GOT3 (cell line): ENCODE measurements around the gene RHEX.
"Not testable (repeated sequence)": the region's sequence is repeated elsewhere in the genome, so short reads cannot be mapped to it uniquely, and the experiment has no call there.

Experiments used
- DNase-seq: peaks from one replicate; lab custom pipeline; 2025; ENCODE audit warnings: mixed read lengths; lab: John Stamatoyannopoulos, UW

Gene RHEX

DNA sequence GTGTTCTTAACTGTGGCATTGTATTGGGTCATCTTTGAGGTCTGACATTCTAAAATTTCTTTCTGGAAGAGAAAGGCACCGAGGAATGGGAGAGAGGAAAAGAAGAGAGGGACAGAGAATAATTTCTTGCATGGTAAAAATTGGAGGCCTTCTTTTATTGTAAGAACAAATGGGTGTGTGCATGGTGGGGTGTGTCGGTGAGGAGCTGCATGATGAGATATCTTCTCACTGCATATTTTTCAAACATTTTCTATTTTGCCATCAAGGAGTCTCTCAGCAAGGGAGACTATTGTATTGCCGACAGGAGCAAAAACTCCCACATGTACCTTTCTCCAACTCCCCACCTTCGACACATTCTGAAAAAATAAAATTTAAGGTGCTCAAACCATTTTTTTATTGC, 22.8 kb upstream of the RHEX start:
- DNase-seq: no peak

DNA sequence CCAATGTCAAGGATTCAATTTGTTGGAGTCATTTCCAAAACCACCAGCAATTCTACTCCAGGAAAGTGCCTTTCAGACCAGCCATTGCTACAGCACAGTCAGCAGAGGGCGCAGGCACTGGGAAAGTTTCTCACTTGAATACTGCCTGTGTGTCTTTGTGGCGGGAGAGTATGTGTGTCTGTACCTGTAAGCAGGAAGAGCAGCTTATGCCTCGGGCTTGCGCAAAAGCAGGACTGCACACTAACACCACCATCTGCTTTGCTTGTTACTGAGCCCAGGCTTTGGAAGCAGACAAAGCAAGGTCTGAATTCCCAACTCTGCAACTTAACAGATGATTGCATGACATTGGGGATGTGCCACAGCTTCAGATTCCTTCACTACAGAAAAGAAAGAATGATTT, 22.3 kb upstream of the RHEX start:
- no peak for DNase-seq

DNA sequence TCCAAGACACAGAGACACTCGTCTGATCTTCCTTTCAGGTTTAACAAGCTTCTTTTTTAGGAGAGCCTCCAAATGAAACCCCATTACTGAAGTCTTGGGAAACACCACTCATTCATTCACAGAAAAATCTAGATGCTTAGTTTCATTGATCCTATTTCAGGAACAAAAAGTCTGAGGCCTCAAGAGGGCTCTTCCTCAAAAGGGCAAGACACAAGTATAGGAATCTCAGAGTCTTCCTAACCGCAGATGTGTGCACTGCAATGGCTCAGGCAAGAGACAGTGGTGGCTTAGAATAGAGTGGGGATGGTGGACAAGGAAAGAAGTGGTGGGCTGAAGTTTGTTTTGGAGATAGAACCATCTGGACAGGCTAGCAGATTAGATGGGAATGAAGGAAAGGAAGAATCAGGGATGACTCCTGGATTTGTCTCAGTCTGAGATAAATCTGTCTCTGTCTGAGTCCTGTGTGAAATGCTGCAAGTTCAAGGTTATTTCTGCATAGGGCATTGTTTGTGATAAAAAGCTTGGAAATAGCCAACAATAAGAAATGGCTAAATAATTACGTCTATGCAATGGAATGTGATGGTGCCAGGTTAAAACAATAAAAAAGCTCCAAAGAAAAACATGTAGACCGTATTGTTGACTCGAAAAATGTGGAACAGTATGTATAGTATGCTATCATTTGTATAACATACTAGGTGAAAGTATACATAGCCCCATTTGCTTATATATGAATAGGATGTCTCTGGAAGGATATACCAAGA, 20.4 kb upstream of the RHEX start:
- DNase-seq: no peak

DNA sequence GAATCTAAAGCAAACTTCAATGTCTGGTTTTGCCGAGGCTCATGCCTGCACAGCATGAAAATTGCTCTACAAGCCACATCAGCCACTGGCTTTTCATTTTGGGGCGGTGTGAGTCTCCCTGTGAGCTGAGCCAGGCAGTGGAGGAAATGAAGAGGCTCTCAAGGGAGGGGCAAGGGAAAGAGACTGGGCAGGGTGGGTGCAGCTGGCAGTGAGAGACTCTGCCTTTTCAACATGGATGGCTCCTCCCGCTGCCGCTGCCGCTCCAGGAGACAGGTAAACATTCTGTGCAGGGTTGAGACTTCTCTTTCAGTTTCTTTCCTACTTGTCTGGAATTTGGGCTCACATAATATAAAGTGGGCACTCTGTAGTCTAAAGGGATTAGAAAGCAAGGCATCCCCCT, 17.9 kb upstream of the RHEX start:
- DNase-seq: no peak

DNA sequence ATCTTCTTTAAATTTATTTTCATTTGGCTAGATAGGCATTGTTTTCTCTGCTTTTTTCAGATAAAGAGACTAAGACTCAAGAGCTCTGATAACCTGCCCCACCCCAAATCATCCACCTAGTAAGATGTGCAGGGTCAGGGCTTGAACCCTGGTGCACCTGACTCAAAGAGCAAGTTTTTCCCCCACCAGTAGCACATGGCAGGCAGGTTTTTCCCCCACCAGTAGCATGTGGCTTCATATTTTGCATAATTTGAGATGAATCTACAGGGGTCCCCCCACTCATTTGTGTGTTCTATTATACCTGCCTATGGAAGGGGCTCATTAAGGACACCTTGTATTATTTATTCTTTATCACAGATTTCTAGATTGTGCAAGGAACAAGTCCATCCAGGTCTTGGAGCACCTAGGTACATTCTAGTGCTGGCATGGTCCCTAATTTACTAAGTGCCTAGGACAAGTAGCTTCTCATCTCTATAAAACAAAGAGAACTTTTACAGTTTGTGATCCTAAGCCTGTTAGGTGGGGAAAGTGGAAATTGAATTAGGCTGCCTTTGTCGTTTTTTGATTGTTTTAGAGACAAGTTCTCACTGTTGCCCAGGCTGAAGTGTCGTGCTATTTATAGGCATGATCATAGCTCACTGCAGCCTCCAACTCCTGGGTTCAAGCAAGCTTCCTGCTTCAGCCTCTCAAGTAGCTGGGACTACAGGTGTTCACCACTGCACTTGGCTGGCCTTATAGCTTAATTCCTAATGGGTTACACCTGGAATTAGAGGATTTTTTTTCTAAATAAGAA, 16.1 kb upstream of the RHEX start:
- DNase-seq: no peak

DNA sequence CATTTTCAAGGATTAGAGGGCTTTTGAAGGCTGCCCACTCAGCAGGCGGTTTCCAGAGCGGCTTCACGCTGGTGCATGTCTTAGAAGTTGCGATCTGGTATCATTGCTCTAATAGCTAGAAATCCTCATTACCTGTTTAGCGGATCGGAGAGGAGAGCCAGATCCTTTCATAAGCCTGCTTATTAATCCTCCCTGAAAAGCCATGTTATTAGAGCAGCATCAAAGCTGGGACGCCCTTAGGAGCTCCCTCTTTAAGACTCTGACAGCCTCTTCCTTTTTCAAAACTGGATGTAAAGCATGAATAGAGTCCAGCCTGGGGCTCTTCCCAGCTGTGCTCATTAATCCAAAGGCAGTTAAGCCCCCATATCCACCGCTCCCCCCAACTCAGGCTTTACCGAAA, 15.4 kb upstream of the RHEX start:
- DNase-seq: no peak

DNA sequence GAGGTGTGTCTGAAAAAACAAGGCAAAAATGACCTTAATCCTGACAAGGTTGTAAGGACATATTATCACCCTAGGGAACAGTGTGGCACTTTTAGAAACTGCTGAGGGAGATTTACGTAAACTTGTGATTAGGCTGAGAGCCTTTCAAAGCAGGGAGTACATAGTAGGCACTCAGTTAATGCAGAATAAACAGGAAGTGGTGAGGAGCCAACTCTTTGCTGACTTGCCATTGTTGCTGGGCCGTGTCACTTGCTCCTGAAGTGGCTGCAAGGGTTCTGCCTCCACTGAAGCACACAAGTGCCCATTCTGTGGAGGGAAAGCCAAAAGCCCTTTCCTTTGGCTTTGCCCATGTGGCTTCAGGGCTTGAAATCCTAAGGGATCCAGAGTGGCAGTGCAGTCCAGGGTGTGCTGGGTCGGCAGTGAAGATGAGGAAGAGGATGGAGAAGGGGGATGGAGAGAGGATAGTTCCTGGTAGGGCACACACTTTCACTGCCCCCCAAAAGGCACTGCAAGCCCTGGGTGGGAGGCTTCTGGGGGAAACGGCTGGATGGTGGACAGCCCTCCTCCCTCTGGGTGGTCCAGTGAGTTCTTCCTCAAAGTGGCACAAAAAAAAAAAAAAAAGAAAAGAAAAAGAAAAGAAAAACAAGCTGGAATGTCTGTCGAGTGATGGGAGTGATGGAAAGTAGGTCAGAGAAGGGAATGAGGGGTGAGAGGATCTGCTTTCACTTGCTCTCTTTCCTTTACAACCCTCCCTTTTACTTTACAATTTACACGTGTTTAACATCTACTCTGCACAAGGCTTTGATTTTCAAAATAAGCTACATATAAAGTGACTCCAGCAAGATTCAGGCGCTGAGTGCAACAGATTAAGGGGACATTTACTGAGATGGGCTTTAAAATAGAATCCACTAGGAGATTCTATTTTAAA, 13.7 kb upstream of the RHEX start:
- DNase-seq: no peak

DNA sequence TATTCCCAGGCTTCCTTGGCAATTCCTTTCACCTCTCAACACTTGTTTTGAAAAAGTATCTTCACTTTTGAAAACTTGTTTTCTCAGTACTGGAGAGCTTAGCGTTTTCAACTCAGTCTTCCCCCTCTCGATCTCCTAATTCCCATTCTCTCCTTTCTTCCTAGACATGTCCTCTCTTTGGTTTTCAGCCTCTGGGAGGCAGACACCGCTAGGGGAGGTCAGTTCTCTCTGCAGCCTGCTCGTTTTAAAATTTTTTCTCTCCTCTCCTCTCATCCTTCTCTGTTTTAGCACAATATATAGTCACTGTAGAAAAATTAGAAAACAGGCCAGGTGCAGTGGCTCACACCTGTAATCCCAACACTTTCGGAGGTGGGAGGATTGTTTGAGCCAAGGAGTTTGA, 12.6 kb upstream of the RHEX start:
- DNase-seq: no peak

DNA sequence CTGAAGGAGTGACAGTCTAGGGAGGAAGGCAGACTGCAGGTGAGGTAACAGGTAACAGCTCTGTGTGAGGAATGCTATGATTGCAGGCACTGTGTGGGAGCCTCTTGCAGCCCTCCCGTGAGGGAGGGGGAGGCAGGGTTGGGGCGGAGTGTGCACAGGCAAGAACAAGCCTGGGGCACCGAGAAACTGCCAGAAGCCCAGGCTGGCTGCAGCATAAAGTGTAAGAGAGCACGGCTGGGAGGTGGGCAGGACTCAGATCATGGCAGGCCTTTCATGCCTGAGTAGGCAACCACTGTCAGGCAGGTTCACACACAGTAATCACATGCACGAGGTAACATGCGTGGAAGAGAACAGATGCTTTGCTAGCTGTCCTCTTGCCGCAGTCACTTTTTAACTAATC, 11.3 kb upstream of the RHEX start:
- DNase-seq: no peak

DNA sequence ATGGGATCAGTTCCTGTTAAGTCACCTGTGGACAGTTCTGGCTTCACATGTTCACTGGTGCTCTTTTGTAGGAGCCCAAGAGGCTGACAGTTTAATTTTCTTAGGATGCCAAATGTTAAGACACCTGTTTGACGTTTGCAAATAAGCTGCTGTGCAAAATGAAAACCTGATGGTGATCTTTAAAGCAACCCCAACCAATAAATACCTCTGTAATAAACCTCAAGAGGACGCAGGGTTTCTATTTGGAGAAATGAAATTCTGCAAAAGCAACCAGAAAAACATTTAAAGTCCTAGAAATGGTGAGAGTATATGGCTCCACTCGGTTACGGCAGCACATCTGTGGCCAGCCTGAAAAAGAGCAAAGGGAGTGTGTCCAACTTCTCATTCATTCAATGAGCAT, 5.7 kb upstream of the RHEX start:
- no peak for DNase-seq

DNA sequence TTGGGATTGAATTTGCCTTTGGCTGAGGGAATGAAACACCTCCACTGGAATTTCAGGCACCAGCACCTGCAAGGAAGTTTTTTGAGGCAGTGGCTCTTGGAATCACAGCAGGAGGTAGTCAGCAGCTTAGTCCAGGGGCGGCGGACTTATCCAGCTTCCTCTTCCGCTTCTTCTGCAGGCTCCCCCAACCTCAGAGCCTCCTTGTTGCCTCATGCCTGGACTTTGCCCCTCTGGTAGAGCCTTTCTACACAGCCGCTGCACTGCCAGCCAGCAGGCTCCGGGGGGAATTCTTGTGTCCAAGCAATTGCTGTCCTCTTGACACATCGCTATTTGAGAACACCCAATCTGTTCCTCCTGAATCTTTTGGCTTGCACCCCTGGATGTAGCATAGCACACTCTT, 4.4 kb upstream of the RHEX start:
- DNase-seq: no peak

DNA sequence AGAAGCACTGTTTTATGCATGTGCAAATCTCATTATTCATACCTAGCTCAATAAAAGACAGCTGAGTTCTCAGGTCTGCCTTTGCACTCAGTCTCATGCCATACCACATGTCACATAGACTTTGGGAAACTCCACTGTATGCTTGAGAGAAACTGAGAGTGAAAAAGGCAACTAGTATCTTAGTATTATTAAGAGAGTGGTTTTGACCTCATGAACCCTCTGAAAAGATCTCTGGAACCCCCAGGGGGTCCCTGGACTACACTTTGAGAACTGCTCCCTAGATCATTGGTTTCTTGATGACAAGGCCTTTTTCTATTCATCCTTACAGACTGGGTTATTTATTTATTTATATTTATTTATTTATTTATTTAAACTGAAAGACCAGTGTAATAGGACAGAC, 3.7 kb upstream of the RHEX start:
- DNase-seq: no peak

DNA sequence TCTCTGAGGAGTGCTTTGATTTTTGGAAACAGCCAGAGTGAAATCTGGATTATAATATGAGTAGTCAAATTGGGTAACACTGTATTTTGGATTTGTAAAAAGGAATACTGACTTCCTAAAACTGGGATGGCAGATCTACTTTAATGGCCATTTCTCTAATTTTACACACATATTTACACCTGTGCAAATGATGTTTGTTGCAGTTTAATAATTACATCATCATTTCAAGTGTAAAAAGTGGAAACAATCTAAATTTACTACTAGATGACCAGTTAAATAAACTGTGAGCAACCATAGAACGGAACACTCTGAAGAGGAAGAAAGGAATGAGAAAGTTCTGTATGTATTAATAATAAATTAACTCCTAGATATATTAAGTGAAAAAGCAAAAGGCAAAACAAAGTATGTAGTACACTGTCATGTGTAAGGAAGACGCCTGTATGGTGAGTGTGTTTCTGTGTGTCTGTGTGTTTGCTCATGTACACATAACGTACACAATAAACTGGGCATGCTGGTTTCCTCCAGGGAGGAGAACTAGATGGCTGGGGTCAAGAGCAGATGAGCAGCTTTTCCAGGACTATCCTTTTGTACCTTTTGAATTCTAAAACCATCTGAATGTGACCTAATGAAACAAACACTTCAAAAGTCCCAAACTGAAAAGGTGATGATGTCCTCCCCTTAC, 2.9 kb upstream of the RHEX start:
- DNase-seq: no peak

DNA sequence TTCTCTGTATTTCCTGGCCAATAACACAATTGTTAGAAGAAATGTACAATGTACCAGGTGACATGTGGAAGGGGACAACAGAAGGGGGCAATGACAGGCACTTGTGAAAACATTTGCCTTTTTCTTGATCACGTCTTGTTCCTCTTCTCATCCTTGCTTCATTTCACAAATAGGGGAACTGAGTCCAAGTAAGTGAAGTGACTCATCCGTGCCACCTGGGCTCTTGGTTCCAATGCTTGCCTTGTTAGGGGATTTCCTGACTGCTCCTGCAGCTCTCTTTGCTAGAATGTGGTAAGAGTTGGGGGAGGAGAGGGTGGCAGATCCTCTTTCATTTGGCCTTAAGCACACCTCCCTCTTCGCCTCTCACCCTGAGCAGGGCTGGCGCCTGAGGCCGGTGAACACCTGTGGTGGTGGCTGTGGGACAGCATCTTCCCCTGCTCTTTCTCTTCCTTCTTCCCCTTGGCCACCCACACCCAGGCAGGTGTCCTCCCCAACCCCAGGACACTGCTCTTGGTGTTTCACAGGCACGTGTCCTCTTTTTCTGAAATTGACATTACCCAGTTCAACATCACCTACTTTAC, 2.2 kb upstream of the RHEX start:
- no peak for DNase-seq

DNA sequence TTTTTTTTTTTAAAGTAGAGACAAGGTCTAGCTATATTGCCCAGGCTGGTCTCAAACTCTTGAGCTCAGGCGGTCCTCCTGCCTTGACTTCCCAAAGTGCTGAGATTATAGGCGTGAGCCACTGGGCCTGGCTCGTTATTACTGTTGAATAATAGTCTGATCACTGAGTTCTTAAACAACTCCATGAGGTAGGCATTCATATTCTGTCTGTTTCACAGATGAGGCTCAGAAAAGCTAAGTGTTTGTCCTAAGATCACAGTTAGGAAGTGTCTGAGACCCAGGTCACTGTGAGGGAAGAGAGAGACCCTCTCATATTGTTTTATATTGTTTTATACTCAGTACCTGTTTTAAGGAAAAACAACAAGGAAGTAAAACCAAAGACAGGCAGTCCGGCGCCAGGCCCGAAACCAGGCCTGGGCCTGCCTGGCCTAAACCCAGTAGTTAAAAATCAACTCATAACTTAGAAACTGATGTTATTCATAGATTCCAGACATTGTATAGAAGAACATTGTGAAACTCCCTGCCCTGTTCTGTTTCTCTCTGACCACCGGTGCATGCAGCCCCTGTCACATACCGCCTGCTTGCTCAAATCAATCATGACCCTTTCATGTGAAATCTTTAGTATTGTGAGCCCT, 625 bp upstream of the RHEX start:
- DNase-seq: not testable (repeated sequence)

DNA sequence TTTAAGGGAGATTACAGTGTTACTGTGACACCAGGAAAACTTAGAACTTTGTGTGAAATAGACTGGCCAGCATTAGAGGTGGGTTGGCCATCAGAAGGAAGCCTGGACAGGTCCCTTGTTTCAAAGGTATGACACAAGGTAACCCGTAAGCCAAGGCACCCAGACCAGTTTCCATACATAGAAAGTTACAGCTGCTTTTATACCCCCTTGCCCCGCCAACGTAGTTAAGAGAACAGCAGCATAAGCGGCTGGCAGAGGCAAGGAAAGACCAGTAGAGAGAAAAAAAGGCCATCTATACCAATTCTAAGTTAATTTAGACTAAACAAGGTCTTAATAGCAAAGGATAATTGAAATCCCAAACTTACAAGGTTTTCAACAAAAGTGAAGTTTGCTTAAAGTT, 643 bp downstream of the RHEX start:
- DNase-seq: not testable (repeated sequence)

DNA sequence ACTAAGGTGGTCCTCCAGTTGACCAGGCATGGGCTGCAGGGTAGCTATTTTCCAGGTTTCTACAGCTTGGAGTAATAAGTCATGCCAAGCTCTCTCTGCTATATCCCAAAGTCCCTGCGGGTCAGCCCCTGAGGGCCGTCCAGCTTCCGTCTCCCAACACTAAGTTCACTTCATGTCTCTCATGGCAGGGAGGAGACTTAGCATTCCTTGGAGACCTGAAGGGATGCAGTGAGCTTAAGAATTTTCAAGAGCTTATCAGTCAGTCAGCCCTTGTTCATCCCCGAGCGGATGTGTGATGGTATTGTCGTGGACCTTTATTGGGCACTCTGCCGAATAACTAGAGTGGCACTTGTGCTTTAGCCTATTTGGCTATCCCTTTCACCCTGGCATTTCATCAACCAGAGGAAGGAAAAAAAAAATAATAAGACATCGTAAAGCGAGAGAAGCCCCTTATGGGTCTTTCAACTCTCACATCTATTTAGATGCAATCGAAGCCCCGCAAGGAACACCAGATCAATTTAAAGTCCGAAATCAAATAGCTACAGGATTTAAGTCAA, 2.2 kb downstream of the RHEX start:
- DNase-seq: not testable (repeated sequence)

DNA sequence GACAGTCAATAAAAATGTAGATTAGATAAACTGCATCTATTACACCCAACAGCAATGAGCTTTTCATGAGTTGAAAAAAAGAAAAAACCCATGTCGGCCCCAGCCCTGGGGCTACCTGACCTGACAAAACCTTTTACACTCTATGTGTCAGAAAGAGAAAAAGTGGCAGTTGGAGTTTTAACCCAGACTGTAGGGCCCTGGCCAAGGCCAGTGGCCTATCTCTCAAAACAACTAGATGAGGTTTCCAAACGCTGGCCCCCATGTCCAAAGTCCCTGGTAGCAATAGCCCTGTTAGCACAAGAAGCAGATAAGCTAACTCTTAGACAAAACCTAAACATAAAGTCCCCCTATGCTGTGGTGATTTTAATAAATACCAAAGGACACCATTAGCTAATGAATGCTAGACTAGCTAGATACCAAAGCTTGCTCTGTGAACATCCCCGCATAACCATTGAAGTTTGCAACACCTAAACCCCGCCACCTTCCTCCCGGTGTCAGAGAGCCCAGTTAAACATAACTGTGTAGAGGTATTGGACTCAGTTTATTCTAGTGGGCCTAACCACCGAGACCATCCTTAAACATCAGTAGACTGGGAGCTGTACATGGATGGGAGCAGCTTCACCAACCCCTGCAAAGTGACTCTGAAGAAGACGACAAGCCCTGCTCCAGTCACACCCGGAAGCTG, 2.8 kb downstream of the RHEX start:
- not testable (repeated sequence) for DNase-seq

DNA sequence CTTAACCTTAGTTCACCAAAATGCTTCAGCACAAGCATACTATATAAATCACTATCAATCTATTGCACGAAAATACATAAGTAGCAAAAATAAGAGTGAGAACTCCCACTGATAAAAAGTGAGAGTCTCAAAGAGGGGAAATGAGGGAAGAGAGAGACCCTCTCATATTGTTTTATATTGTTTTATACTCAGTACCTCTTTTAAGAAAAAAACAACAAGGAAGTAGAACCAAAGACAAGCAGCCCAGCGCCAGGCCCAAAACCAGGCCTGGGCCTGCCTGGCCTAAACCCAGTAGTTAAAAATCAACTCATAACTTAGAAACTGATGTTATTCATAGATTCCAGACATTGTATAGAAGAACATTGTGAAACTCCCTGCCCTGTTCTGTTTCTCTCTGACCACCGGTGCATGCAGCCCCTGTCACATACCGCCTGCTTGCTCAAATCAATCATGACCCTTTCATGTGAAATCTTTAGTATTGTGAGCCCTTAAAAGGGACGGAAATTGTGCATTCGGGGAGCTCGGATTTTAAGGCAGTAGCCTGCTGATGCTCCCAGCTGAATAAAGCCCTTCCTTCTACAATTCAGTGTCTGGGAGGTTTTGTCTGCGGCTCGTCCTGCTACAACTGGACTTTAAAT, 5.4 kb downstream of the RHEX start:
- DNase-seq: not testable (repeated sequence)

DNA sequence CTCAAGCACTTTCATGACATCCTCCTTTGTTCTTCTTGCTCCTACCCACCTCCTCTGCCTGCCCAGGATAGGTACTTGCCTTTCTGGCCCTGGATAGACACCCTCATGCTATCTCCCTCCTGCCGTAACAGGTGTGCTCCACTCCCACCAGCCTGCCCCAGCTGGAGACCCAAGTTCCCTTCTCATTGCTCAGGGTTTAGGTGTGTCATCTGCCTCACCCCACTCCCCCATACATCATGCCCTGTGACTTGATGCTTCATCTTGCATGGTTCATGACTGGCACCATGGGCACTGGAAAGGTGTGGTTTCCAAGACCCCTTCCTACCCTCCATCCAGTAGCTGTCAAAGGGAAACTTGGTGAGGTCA, 5.9 kb downstream of the RHEX start:
- DNase-seq: no peak
